Measurements from ENCODE around the gene MIER2.

MIER2 gene

GRCh38 chr19:369876-370275, 25.3 kb upstream of the MIER2 start:
- Histone ChIP-seq H3K27me3 (ENCODE audit: insufficient read depth, low read length) (peaks cover 51% of the 10 kb centered on the region; the same call in 1 of the 2 replicates), H3K4me1 (ENCODE audit: control insufficient read depth, insufficient read depth, low read length, unreplicated experiment) (no peaks in the 10 kb centered on the region), H3K4me3 (ENCODE audit: low read depth, low read length) (no peak overlapping the region), H2AFZ (ENCODE audit: low read length, unreplicated experiment) (no peak overlapping the region), H3K27ac (ENCODE audit: low read depth, low read length) (no peak overlapping the region), H3K36me3 (ENCODE audit: insufficient read depth, low read length) (no peaks in the 10 kb centered on the region), H3K79me2 (ENCODE audit: control insufficient read depth, insufficient read depth, low read length, unreplicated experiment) (no peaks in the 10 kb centered on the region)

GRCh38 chr19:369256-369655, 24.7 kb upstream of the MIER2 start:
- H2AFZ ChIP-seq (ENCODE audit: low read length, unreplicated experiment): no peak overlapping the region

GRCh38 chr19:368630-369024, 24.0 kb upstream of the MIER2 start:
- Histone ChIP-seq H3K36me3 (ENCODE audit: insufficient read depth, low read length) (no peaks in the 10 kb centered on the region), H3K79me2 (ENCODE audit: control insufficient read depth, insufficient read depth, low read length, unreplicated experiment) (no peaks in the 10 kb centered on the region), H3K27me3 (ENCODE audit: insufficient read depth, low read length) (peaks cover 42% of the 10 kb centered on the region; the same call in 1 of the 2 replicates), H3K4me1 (ENCODE audit: control insufficient read depth, insufficient read depth, low read length, unreplicated experiment) (no peaks in the 10 kb centered on the region), H3K4me3 (ENCODE audit: low read depth, low read length) (no peak overlapping the region), H3K27ac (ENCODE audit: low read depth, low read length) (no peak overlapping the region), H2AFZ (ENCODE audit: low read length, unreplicated experiment) (no peak overlapping the region)

More at GRCh38 chr19:369256-369655, 24.7 kb upstream of the MIER2 start:
- peaks cover 46% of the 10 kb centered on the region; the same call in 1 of the 2 replicates for H3K27me3 ChIP-seq (ENCODE audit: insufficient read depth, low read length)
- no peak overlapping the region for H3K27ac ChIP-seq (ENCODE audit: low read depth, low read length)
- no peaks in the 10 kb centered on the region for H3K4me1 ChIP-seq (ENCODE audit: control insufficient read depth, insufficient read depth, low read length, unreplicated experiment)
- no peaks in the 10 kb centered on the region for H3K79me2 ChIP-seq (ENCODE audit: control insufficient read depth, insufficient read depth, low read length, unreplicated experiment)
- no peaks in the 10 kb centered on the region for H3K36me3 ChIP-seq (ENCODE audit: insufficient read depth, low read length)
- H3K4me3 ChIP-seq (ENCODE audit: low read depth, low read length): no peak overlapping the region

DNA sequence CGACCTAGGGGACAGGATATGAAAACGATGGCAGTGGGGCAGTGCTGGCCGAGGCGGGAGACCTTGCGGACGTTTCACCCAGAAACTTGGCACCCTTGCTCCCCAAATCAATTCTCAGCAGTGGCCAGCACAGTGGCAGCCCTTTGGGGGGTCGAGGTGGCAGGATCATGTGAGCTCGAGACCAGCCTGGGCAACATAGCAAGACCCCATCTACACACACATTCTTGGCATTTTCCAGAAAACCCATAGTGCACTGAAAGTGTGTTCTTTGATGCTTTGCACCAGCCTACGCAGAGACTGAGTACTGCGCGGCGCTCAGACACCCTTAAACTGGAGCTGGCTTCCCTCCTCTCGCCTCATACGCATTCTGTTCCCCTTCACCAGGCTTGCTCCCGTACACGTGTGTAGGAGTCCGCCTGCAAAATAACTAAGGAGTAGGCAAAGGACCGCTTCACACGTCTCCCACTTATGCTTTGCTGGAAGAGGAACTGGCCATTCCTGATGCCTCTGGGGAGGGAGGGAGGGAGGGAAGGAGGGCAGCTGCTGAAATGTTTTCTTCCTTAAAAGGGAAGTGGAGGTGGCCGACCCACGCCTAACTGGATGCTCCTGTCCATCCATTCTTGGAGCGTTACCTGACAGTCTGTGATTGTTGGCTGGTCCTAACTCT, 23.5 kb upstream of the MIER2 start:
- H3K36me3 ChIP-seq (ENCODE audit: insufficient read depth, low read length): no peaks in the 10 kb centered on the region
- H3K4me1 ChIP-seq (ENCODE audit: control insufficient read depth, insufficient read depth, low read length, unreplicated experiment): no peaks in the 10 kb centered on the region
- no peak overlapping the region for H3K27ac ChIP-seq (ENCODE audit: low read depth, low read length)
- no peak overlapping the region for H3K4me3 ChIP-seq (ENCODE audit: low read depth, low read length)
- peaks cover 39% of the 10 kb centered on the region; the same call in 1 of the 2 replicates for H3K27me3 ChIP-seq (ENCODE audit: insufficient read depth, low read length)
- no peaks in the 10 kb centered on the region for H3K79me2 ChIP-seq (ENCODE audit: control insufficient read depth, insufficient read depth, low read length, unreplicated experiment)
- no peak overlapping the region for H2AFZ ChIP-seq (ENCODE audit: low read length, unreplicated experiment)

DNA sequence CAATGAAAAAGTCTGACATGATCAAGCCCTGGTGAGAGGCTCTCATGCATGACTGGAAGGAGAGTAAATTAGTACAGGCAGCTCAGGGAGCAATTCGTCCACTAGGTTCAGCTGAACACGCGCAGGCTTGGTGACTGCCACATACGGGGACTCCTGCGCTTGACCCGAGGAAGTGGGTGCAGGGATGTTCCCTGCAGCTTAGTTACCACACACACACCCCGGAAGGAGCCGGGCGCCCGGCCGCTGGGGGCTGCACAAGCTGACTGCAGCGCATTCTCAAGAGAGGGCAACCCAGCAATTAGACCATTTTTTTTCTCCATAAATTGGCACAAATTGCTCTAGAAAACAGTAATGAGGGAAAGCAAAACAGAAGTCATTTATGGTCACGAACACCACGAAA, 23.0 kb upstream of the MIER2 start:
- H3K4me1 ChIP-seq (ENCODE audit: control insufficient read depth, insufficient read depth, low read length, unreplicated experiment): no peaks in the 10 kb centered on the region
- peaks cover 34% of the 10 kb centered on the region; the same call in 1 of the 2 replicates for H3K27me3 ChIP-seq (ENCODE audit: insufficient read depth, low read length)
- no peak overlapping the region for H2AFZ ChIP-seq (ENCODE audit: low read length, unreplicated experiment)
- no peaks in the 10 kb centered on the region for H3K79me2 ChIP-seq (ENCODE audit: control insufficient read depth, insufficient read depth, low read length, unreplicated experiment)
- no peaks in the 10 kb centered on the region for H3K36me3 ChIP-seq (ENCODE audit: insufficient read depth, low read length)
- H3K27ac ChIP-seq (ENCODE audit: low read depth, low read length): no peak overlapping the region
- no peak overlapping the region for H3K4me3 ChIP-seq (ENCODE audit: low read depth, low read length)

- no peaks in the 10 kb centered on the region for H3K79me2 ChIP-seq (ENCODE audit: control insufficient read depth, insufficient read depth, low read length, unreplicated experiment)
- H3K4me1 ChIP-seq (ENCODE audit: control insufficient read depth, insufficient read depth, low read length, unreplicated experiment): no peaks in the 10 kb centered on the region
- H3K27me3 ChIP-seq (ENCODE audit: insufficient read depth, low read length): peaks cover 28% of the 10 kb centered on the region; the same call in 1 of the 2 replicates
- H3K4me3 ChIP-seq (ENCODE audit: low read depth, low read length): no peak overlapping the region
- H3K36me3 ChIP-seq (ENCODE audit: insufficient read depth, low read length): no peaks in the 10 kb centered on the region
- H3K27ac ChIP-seq (ENCODE audit: low read depth, low read length): no peak overlapping the region
- no peak overlapping the region for H2AFZ ChIP-seq (ENCODE audit: low read length, unreplicated experiment)
These were observed 22.4 kb upstream of the MIER2 start for GRCh38 chr19:366951-367350.

DNA sequence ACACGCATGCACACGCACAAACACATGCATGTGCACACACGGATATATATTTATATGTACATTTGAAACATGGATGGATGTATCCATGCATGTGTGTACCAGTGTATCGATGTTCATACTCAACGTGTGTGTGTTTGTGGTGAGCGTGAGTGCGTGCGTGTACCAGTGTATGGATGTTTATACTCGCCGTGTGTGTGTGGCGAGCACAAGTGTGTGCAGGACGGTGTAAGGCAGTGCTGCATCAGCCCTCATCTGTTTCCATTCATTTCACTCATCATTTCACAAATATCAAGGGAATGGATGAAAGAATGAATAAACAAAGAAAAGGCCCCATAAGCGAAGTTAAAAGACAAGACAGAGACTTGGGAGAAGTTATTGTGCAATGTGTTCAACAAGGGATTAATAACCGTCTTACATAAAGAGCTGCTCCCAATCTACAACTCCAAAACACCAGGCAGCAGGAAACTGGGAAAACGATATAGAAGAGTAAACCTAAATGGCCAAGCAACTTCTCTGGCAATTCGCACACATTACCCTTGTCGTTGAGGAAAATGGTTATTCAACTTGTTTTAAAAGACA, 21.7 kb upstream of the MIER2 start:
- Histone ChIP-seq H3K27ac (ENCODE audit: low read depth, low read length) (no peak overlapping the region), H3K4me1 (ENCODE audit: control insufficient read depth, insufficient read depth, low read length, unreplicated experiment) (no peaks in the 10 kb centered on the region), H3K36me3 (ENCODE audit: insufficient read depth, low read length) (no peaks in the 10 kb centered on the region), H2AFZ (ENCODE audit: low read length, unreplicated experiment) (no peak overlapping the region), H3K4me3 (ENCODE audit: low read depth, low read length) (no peak overlapping the region), H3K79me2 (ENCODE audit: control insufficient read depth, insufficient read depth, low read length, unreplicated experiment) (no peaks in the 10 kb centered on the region), H3K27me3 (ENCODE audit: insufficient read depth, low read length) (peaks cover 25% of the 10 kb centered on the region; the same call in 1 of the 2 replicates)

GRCh38 chr19:364496-365287, 20.1 kb upstream of the MIER2 start:
- Histone ChIP-seq H3K27me3 (ENCODE audit: insufficient read depth, low read length) (peaks cover 25% of the 10 kb centered on the region; the same call in 1 of the 2 replicates), H3K79me2 (ENCODE audit: control insufficient read depth, insufficient read depth, low read length, unreplicated experiment) (no peaks in the 10 kb centered on the region), H3K4me1 (ENCODE audit: control insufficient read depth, insufficient read depth, low read length, unreplicated experiment) (no peaks in the 10 kb centered on the region), H3K36me3 (ENCODE audit: insufficient read depth, low read length) (no peaks in the 10 kb centered on the region), H2AFZ (ENCODE audit: low read length, unreplicated experiment) (no peak overlapping the region), H3K27ac (ENCODE audit: low read depth, low read length) (no peak overlapping the region), H3K4me3 (ENCODE audit: low read depth, low read length) (no peak overlapping the region)

DNA sequence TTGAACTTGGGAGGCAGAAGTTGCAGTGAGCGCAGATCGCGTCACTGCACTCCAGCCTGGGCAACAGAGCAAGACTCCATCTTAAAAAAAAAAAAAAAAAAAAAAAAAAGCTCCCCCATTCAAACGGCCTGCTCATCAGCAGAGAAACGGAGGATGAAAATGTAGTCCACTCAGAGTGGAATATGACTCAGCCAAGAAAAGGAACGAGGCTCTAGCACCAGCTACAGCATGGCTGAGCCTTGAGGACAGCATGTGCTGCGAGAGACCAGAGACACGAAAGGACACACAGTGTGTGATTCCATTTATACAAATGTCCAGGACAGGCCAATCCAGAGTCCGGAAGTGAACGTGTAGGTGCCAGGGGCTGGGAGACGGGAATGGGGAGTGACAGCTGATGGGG, 18.1 kb upstream of the MIER2 start:
- Histone ChIP-seq H3K27ac (ENCODE audit: low read depth, low read length) (no peak overlapping the region), H3K36me3 (ENCODE audit: insufficient read depth, low read length) (no peaks in the 10 kb centered on the region), H2AFZ (ENCODE audit: low read length, unreplicated experiment) (no peak overlapping the region), H3K4me1 (ENCODE audit: control insufficient read depth, insufficient read depth, low read length, unreplicated experiment) (no peaks in the 10 kb centered on the region), H3K4me3 (ENCODE audit: low read depth, low read length) (no peak overlapping the region), H3K79me2 (ENCODE audit: control insufficient read depth, insufficient read depth, low read length, unreplicated experiment) (no peaks in the 10 kb centered on the region), H3K27me3 (ENCODE audit: insufficient read depth, low read length) (0 out of 2 replicates have a peak, but pooled peaks cover 11% of the 10 kb centered on the region)

- Histone ChIP-seq H3K27me3 (ENCODE audit: insufficient read depth, low read length) (0 out of 2 replicates have a peak, but pooled peaks cover 6% of the 10 kb centered on the region), H3K36me3 (ENCODE audit: insufficient read depth, low read length) (no peaks in the 10 kb centered on the region), H3K27ac (ENCODE audit: low read depth, low read length) (no peak overlapping the region), H2AFZ (ENCODE audit: low read length, unreplicated experiment) (no peak overlapping the region), H3K4me1 (ENCODE audit: control insufficient read depth, insufficient read depth, low read length, unreplicated experiment) (no peaks in the 10 kb centered on the region), H3K4me3 (ENCODE audit: low read depth, low read length) (no peak overlapping the region), H3K79me2 (ENCODE audit: control insufficient read depth, insufficient read depth, low read length, unreplicated experiment) (no peaks in the 10 kb centered on the region)
These were observed 17.6 kb upstream of the MIER2 start for GRCh38 chr19:362154-362553.

Measured in ACC112 (cell line).